IPS-15b (cell line): ENCODE results near the gene PLEKHA7.

Experiments used
- H3K27me3 ChIP-seq: one replicate; pipeline ENCODE4 v1.6.1; 2013; ENCODE audit warnings: low read length; ENCODE audit not compliant: control insufficient read depth, insufficient read depth
- H3K36me3 ChIP-seq: one replicate; pipeline ENCODE4 v1.6.1; 2013; ENCODE audit warnings: low read length; ENCODE audit not compliant: control insufficient read depth, insufficient read depth
- H3K4me1 ChIP-seq: one replicate; pipeline ENCODE4 v1.6.1; 2013; ENCODE audit warnings: mild to moderate bottlenecking, low read length; ENCODE audit not compliant: control insufficient read depth, insufficient read depth
- H3K4me3 ChIP-seq: one replicate; pipeline ENCODE4 v1.5.1; 2013; ENCODE audit warnings: low read depth, low read length
- H3K9ac ChIP-seq: one replicate; pipeline ENCODE4 v1.6.1; 2013; ENCODE audit warnings: low read depth, mild to moderate bottlenecking, low read length
- H3K9me3 ChIP-seq: one replicate; pipeline ENCODE4 v1.6.1; 2013; ENCODE audit warnings: mild to moderate bottlenecking, low read length; ENCODE audit not compliant: control insufficient read depth, insufficient read depth

Gene PLEKHA7

DNA sequence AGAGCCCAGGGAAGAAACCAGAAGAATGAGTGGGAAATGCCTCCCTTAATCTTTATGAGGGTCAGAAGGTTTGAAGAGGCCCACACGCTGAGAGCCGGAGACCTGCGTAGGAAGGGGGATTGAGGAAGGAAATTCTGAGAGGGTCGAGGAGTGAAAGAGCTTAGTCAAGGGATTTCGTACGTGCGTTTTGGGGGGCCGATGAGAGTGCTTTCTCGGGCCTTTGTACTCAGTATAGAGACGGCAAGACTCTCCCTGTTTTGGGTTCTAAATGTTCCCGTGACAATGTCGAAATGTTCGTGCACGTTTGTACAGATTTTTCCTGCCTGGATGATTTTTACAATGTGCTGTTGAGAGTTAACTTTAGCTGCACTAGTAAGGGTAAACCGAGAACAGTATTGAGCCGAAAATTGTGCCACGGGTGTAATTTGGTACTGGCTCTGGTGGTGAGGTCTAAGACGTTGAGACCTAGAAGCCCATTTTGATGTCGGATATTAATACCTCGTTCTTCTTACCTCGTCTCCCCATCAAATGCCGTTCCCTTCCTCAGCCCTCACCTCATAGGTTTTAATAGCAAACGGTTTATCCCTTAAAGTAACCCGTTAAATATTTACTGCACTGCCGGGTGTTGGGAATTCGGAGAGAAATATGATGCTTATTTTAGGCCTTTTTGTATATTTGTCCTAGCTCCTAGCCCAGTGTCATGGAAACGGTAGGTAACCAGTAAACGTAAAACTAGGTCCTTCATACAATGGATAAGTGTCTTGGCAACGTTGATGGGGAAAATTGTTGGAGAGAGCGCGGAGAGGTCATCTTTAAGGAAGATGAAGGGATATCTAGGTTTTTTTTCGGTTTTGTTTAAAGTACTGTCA, 275.0 kb downstream of the PLEKHA7 start:
- H3K9ac ChIP-seq = peak overlapping the region; percentile 99
- no peaks in the 10 kb centered on the region for H3K4me1 ChIP-seq
- no peaks in the 10 kb centered on the region for H3K27me3 ChIP-seq
- no peaks in the 10 kb centered on the region for H3K9me3 ChIP-seq
- H3K4me3 ChIP-seq = peak overlapping the region; percentile 80
- no peaks in the 10 kb centered on the region for H3K36me3 ChIP-seq

DNA sequence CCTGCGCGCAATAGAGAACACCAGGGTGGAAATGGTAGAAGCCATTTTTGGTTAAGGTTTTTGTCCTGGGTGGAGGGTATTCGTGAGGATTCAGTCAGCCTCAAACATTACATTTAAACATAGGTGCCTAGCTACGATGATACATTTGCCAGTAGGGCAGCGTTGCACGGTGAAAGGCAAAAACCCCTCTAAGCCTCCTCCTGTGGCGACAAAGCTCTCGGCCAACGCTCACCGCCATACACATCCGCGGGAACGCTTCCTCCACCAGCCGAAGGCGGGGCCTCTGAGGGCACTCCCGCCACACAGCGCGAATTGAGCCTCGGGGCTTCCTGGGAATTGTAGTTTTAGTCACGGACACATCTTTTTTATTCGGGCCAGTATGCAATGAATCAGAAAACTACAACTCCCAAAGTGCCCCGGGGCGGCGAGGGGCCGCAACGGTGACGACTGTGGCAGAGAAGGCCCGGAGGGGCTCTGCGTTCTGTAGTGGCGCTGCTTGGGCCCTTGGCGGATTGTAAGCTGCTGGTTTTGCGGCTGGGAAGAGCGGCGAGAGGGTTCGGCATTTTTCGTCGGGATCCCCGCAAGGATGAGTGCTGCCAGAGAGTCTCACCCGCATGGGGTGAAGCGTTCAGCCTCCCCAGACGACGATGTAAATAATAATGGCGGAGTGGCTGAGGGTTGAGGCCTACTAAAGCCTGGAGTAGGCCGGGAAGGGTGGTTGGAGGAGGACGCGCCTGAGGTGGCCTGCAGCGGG, 275.8 kb downstream of the PLEKHA7 start, which contains the start of gene C11orf58:
Gene C11orf58, plus strand, starts transcription at position 455 of the 754 bp plus-strand sequence. Its CDS starts 132 bp downstream, at position 587.
- Histone ChIP-seq H3K9ac (peak within 1 kb of the TSS; percentile 99), H3K4me1 (no peaks in the 10 kb centered on the region), H3K4me3 (peak within 1 kb of the TSS; percentile 80), H3K27me3 (no peaks in the 10 kb centered on the region), H3K36me3 (no peaks in the 10 kb centered on the region), H3K9me3 (no peaks in the 10 kb centered on the region)

DNA sequence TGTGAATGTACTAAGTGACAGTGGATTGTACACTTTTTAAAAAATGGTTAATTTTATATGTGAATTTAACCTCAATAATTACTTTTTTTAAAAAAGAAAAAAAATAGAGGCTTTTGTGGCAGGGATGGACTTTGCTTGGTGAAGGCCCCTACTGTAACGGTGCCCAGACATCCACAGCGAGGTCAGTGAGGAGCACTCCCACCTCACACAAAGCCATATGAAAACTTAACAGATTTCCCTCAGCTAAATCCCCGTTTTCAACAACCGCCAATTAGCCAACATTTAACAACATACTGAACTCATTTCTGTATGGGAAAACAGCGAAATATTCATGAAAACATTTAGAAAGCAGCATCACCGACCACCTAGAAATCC, 276.4 kb downstream of the PLEKHA7 start:
- Histone ChIP-seq H3K9me3 (no peaks in the 10 kb centered on the region), H3K9ac (peak overlapping the region; percentile 84), H3K4me3 (peak overlapping the region; percentile 80), H3K4me1 (no peaks in the 10 kb centered on the region), H3K27me3 (no peaks in the 10 kb centered on the region), H3K36me3 (no peaks in the 10 kb centered on the region)
